GM21717 (cell line): ENCODE results near the gene ASB10.

ENCODE experiments used
- ATAC-seq: cut with Tn5 transposase; IDR thresholded peaks from one replicate; pipeline ENCODE4 v1.9.1; 2021; ENCODE audit warnings: mild to moderate bottlenecking, moderate library complexity; ENCODE audit not compliant: unreplicated experiment

The ASB10 gene

GRCh38 chr7:151126491-151127137 is 60.4 kb downstream of the ASB10 start:
- ATAC-seq = no peak

DNA sequence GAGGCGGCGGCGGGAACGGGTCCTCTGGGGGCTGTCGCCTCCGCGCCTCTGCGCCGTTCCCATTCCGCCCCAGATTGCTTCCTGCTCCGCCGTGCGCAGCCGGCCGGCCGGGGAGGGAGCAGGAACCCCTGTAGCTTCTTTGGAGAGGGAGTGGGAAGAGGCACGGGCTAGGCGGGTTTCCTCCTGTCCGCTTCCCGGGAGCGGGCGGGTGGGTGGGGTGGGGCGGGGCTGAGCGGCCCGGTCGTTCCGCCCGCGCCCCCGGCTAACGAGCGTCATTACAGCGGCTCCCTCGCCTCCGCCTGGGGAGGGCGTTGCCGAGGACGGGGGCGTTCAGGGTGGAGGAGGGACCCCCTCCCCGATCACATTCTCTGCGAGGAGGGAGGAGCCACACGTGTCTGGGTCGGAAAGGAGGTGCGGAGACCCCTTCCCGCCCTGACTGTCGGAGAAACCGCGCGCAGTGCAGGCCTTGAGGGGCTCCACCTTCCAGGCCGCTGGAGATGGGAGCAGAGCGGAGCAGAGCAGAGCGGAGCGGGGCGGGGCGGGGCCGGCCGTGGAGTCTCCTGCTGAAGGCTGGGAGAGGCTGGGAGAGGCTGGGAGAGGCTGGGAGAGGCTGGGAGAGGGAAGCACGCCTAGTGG is 61.1 kb downstream of the ASB10 start:
- ATAC-seq = no peak
